ENCODE measurements around the gene TBX4.
"Not testable (repeated sequence)": the region's sequence is repeated elsewhere in the genome, so short reads cannot be mapped to it uniquely, and the experiment has no call there.

TBX4 gene

GRCh38 chr17:61431594-61432311 is 20.5 kb upstream of the TBX4 start:
- Histone ChIP-seq H3K27me3 (ENCODE audit: control insufficient read depth in 2 of 2, insufficient read depth in 2 of 2, low read length in 2 of 2) (no peaks in the 10 kb centered on the region), H3K9me3 (ENCODE audit: control insufficient read depth in 2 of 2, low read length in 2 of 2) (peaks cover 0 to 4% of the 10 kb centered on the region in 2 donors), H3K36me3 (ENCODE audit: control insufficient read depth in 2 of 2, insufficient read depth in 2 of 2, low read length in 2 of 2) (no peaks in the 10 kb centered on the region)

GRCh38 chr17:61436273-61436672 is 15.9 kb upstream of the TBX4 start:
- H3K9me3 ChIP-seq (ENCODE audit: control insufficient read depth in 2 of 2, low read length in 2 of 2) = peaks cover 0 to 4% of the 10 kb centered on the region in 2 donors
- H3K4me1 ChIP-seq (ENCODE audit: control insufficient read depth in 2 of 2, insufficient read depth in 2 of 2, low read length in 2 of 2) = no peaks in the 10 kb centered on the region
- no peaks in the 10 kb centered on the region for H3K36me3 ChIP-seq (ENCODE audit: control insufficient read depth in 2 of 2, insufficient read depth in 2 of 2, low read length in 2 of 2)
- no peaks in the 10 kb centered on the region for H3K27me3 ChIP-seq (ENCODE audit: control insufficient read depth in 2 of 2, insufficient read depth in 2 of 2, low read length in 2 of 2)
- no peak overlapping the region for H3K27ac ChIP-seq (ENCODE audit: low read depth in 2 of 2, low read length in 2 of 2)
- no peak overlapping the region for H3K9ac ChIP-seq (ENCODE audit: low read depth in 1 of 2, low read length in 2 of 2)
- no peak overlapping the region for H3K4me3 ChIP-seq (ENCODE audit: low read length in 2 of 2)

More at GRCh38 chr17:61431594-61432311, 20.5 kb upstream of the TBX4 start:
- Histone ChIP-seq H3K4me1 (ENCODE audit: control insufficient read depth in 2 of 2, insufficient read depth in 2 of 2, low read length in 2 of 2) (no peaks in the 10 kb centered on the region), H3K27ac (ENCODE audit: low read depth in 2 of 2, low read length in 2 of 2) (no peak overlapping the region), H3K4me3 (ENCODE audit: low read length in 2 of 2) (no peak overlapping the region), H3K9ac (ENCODE audit: low read depth in 1 of 2, low read length in 2 of 2) (no peak overlapping the region)

GRCh38 chr17:61436995-61437704 is 15.1 kb upstream of the TBX4 start:
- Histone ChIP-seq H3K27me3 (ENCODE audit: control insufficient read depth in 2 of 2, insufficient read depth in 2 of 2, low read length in 2 of 2) (no peaks in the 10 kb centered on the region), H3K4me3 (ENCODE audit: low read length in 2 of 2) (no peak overlapping the region), H3K27ac (ENCODE audit: low read depth in 2 of 2, low read length in 2 of 2) (no peak overlapping the region)

GRCh38 chr17:61440697-61441096 is 11.5 kb upstream of the TBX4 start:
- Histone ChIP-seq H3K9ac (ENCODE audit: low read depth in 1 of 2, low read length in 2 of 2) (no peak overlapping the region), H3K4me3 (ENCODE audit: low read length in 2 of 2) (no peak overlapping the region), H3K27ac (ENCODE audit: low read depth in 2 of 2, low read length in 2 of 2) (no peak overlapping the region), H3K27me3 (ENCODE audit: control insufficient read depth in 2 of 2, insufficient read depth in 2 of 2, low read length in 2 of 2) (no peaks in the 10 kb centered on the region), H3K4me1 (ENCODE audit: control insufficient read depth in 2 of 2, insufficient read depth in 2 of 2, low read length in 2 of 2) (peaks cover 0 to 3% of the 10 kb centered on the region in 2 donors), H3K9me3 (ENCODE audit: control insufficient read depth in 2 of 2, low read length in 2 of 2) (peaks cover 0 to 4% of the 10 kb centered on the region in 2 donors), H3K36me3 (ENCODE audit: control insufficient read depth in 2 of 2, insufficient read depth in 2 of 2, low read length in 2 of 2) (no peaks in the 10 kb centered on the region)

More at GRCh38 chr17:61436995-61437704, 15.1 kb upstream of the TBX4 start:
- peaks cover 0 to 4% of the 10 kb centered on the region in 2 donors for H3K9me3 ChIP-seq (ENCODE audit: control insufficient read depth in 2 of 2, low read length in 2 of 2)
- H3K4me1 ChIP-seq (ENCODE audit: control insufficient read depth in 2 of 2, insufficient read depth in 2 of 2, low read length in 2 of 2) = no peaks in the 10 kb centered on the region
- no peak overlapping the region for H3K9ac ChIP-seq (ENCODE audit: low read depth in 1 of 2, low read length in 2 of 2)
- H3K36me3 ChIP-seq (ENCODE audit: control insufficient read depth in 2 of 2, insufficient read depth in 2 of 2, low read length in 2 of 2) = no peaks in the 10 kb centered on the region

- not testable (repeated sequence) for H3K4me1 ChIP-seq (ENCODE audit: control insufficient read depth in 2 of 2, insufficient read depth in 2 of 2, low read length in 2 of 2); H3K9me3 ChIP-seq (ENCODE audit: control insufficient read depth in 2 of 2, low read length in 2 of 2); H3K4me3 ChIP-seq (ENCODE audit: low read length in 2 of 2); H3K27me3 ChIP-seq (ENCODE audit: control insufficient read depth in 2 of 2, insufficient read depth in 2 of 2, low read length in 2 of 2); H3K36me3 ChIP-seq (ENCODE audit: control insufficient read depth in 2 of 2, insufficient read depth in 2 of 2, low read length in 2 of 2); H3K27ac ChIP-seq (ENCODE audit: low read depth in 2 of 2, low read length in 2 of 2); H3K9ac ChIP-seq (ENCODE audit: low read depth in 1 of 2, low read length in 2 of 2)
Observed at GRCh38 chr17:61441507-61441906, 10.7 kb upstream of the TBX4 start.

- no peak overlapping the region for H3K4me3 ChIP-seq (ENCODE audit: low read length in 2 of 2)
- no peaks in the 10 kb centered on the region for H3K9me3 ChIP-seq (ENCODE audit: control insufficient read depth in 2 of 2, low read length in 2 of 2)
- no peak overlapping the region for H3K9ac ChIP-seq (ENCODE audit: low read depth in 1 of 2, low read length in 2 of 2)
- H3K27ac ChIP-seq (ENCODE audit: low read depth in 2 of 2, low read length in 2 of 2) = no peak overlapping the region
- H3K4me1 ChIP-seq (ENCODE audit: control insufficient read depth in 2 of 2, insufficient read depth in 2 of 2, low read length in 2 of 2) = peaks cover 0 to 3% of the 10 kb centered on the region in 2 donors
- no peaks in the 10 kb centered on the region for H3K27me3 ChIP-seq (ENCODE audit: control insufficient read depth in 2 of 2, insufficient read depth in 2 of 2, low read length in 2 of 2)
- no peaks in the 10 kb centered on the region for H3K36me3 ChIP-seq (ENCODE audit: control insufficient read depth in 2 of 2, insufficient read depth in 2 of 2, low read length in 2 of 2)
Observed at GRCh38 chr17:61442136-61442775, 10.0 kb upstream of the TBX4 start.

GRCh38 chr17:61442878-61443474 is 9.2 kb upstream of the TBX4 start:
- Histone ChIP-seq H3K27me3 (ENCODE audit: control insufficient read depth in 2 of 2, insufficient read depth in 2 of 2, low read length in 2 of 2) (no peaks in the 10 kb centered on the region), H3K9ac (ENCODE audit: low read depth in 1 of 2, low read length in 2 of 2) (no peak overlapping the region), H3K27ac (ENCODE audit: low read depth in 2 of 2, low read length in 2 of 2) (no peak overlapping the region), H3K4me3 (ENCODE audit: low read length in 2 of 2) (no peak overlapping the region), H3K9me3 (ENCODE audit: control insufficient read depth in 2 of 2, low read length in 2 of 2) (no peaks in the 10 kb centered on the region), H3K36me3 (ENCODE audit: control insufficient read depth in 2 of 2, insufficient read depth in 2 of 2, low read length in 2 of 2) (no peaks in the 10 kb centered on the region), H3K4me1 (ENCODE audit: control insufficient read depth in 2 of 2, insufficient read depth in 2 of 2, low read length in 2 of 2) (peaks cover 0 to 3% of the 10 kb centered on the region in 2 donors)

GRCh38 chr17:61443475-61443882 is 8.7 kb upstream of the TBX4 start:
- Histone ChIP-seq H3K36me3 (ENCODE audit: control insufficient read depth in 2 of 2, insufficient read depth in 2 of 2, low read length in 2 of 2) (no peaks in the 10 kb centered on the region), H3K4me1 (ENCODE audit: control insufficient read depth in 2 of 2, insufficient read depth in 2 of 2, low read length in 2 of 2) (peaks cover 0 to 3% of the 10 kb centered on the region in 2 donors), H3K27ac (ENCODE audit: low read depth in 2 of 2, low read length in 2 of 2) (no peak overlapping the region), H3K9me3 (ENCODE audit: control insufficient read depth in 2 of 2, low read length in 2 of 2) (no peaks in the 10 kb centered on the region), H3K9ac (ENCODE audit: low read depth in 1 of 2, low read length in 2 of 2) (no peak overlapping the region), H3K27me3 (ENCODE audit: control insufficient read depth in 2 of 2, insufficient read depth in 2 of 2, low read length in 2 of 2) (peaks cover 0 to 5% of the 10 kb centered on the region in 2 donors), H3K4me3 (ENCODE audit: low read length in 2 of 2) (no peak overlapping the region)

- H3K27ac ChIP-seq (ENCODE audit: low read depth in 2 of 2, low read length in 2 of 2) = no peak overlapping the region
- H3K36me3 ChIP-seq (ENCODE audit: control insufficient read depth in 2 of 2, insufficient read depth in 2 of 2, low read length in 2 of 2) = no peaks in the 10 kb centered on the region
- H3K4me3 ChIP-seq (ENCODE audit: low read length in 2 of 2) = no peak overlapping the region
- H3K9ac ChIP-seq (ENCODE audit: low read depth in 1 of 2, low read length in 2 of 2) = no peak overlapping the region
- H3K9me3 ChIP-seq (ENCODE audit: control insufficient read depth in 2 of 2, low read length in 2 of 2) = no peaks in the 10 kb centered on the region
- H3K27me3 ChIP-seq (ENCODE audit: control insufficient read depth in 2 of 2, insufficient read depth in 2 of 2, low read length in 2 of 2) = peaks cover 0 to 5% of the 10 kb centered on the region in 2 donors
- H3K4me1 ChIP-seq (ENCODE audit: control insufficient read depth in 2 of 2, insufficient read depth in 2 of 2, low read length in 2 of 2) = peaks cover 0 to 3% of the 10 kb centered on the region in 2 donors
Observed at GRCh38 chr17:61444075-61444474, 8.1 kb upstream of the TBX4 start.

- no peak overlapping the region for H3K4me3 ChIP-seq (ENCODE audit: low read length in 2 of 2)
- H3K9me3 ChIP-seq (ENCODE audit: control insufficient read depth in 2 of 2, low read length in 2 of 2) = no peaks in the 10 kb centered on the region
- no peak overlapping the region for H3K27ac ChIP-seq (ENCODE audit: low read depth in 2 of 2, low read length in 2 of 2)
- no peaks in the 10 kb centered on the region for H3K36me3 ChIP-seq (ENCODE audit: control insufficient read depth in 2 of 2, insufficient read depth in 2 of 2, low read length in 2 of 2)
- H3K27me3 ChIP-seq (ENCODE audit: control insufficient read depth in 2 of 2, insufficient read depth in 2 of 2, low read length in 2 of 2) = peaks cover 0 to 5% of the 10 kb centered on the region in 2 donors
- H3K4me1 ChIP-seq (ENCODE audit: control insufficient read depth in 2 of 2, insufficient read depth in 2 of 2, low read length in 2 of 2) = peaks cover 0 to 3% of the 10 kb centered on the region in 2 donors
- no peak overlapping the region for H3K9ac ChIP-seq (ENCODE audit: low read depth in 1 of 2, low read length in 2 of 2)
Observed at GRCh38 chr17:61444831-61445230, 7.4 kb upstream of the TBX4 start.

All from mucosa of rectum (tissue), 2 donors.